Measurements from ENCODE around the gene SPOCK3. TPM values are rescaled to one million over a fixed set of nuclear protein-coding genes. Genes with fewer than 3 reads are reported as not detected.
"Not testable (repeated sequence)": the region's sequence is repeated elsewhere in the genome, so short reads cannot be mapped to it uniquely, and the experiment has no call there.

The SPOCK3 gene
- polyA plus RNA-seq, 3 donors, result 0.31 to 1.9 (median 1.2) TPM

- Histone ChIP-seq H4K20me1 (ENCODE audit: insufficient read depth, low read length) (no peaks in the 10 kb centered on the region), H3K9ac (ENCODE audit: insufficient read depth, low read length, poor library complexity, severe bottlenecking) (no peak overlapping the region), H2AFZ (ENCODE audit: insufficient read depth, low read depth, low read length, poor library complexity, severe bottlenecking) (no peak overlapping the region), H3K27ac (ENCODE audit: low read depth in 1 of 2, low read length in 2 of 2) (no peak overlapping the region), H3K79me2 (ENCODE audit: insufficient read depth, low read length) (no peaks in the 10 kb centered on the region), H3K4me3 (replicated peaks in 1 of 3; ENCODE audit: low read depth in 2 of 3, low read length in 3 of 3) (no peak overlapping the region), H3K36me3 (replicated peaks in 1 of 2; ENCODE audit: control insufficient read depth in 1 of 2, insufficient read depth in 2 of 2, low read length in 2 of 2) (no peaks in the 10 kb centered on the region), H3K4me2 (replicated peaks; ENCODE audit: extremely low read depth, low read length, poor library complexity, severe bottlenecking) (no peak overlapping the region), H3K4me1 (ENCODE audit: control insufficient read depth in 1 of 2, insufficient read depth in 2 of 2, low read length in 2 of 2) (no peaks in the 10 kb centered on the region), H3K27me3 (ENCODE audit: control insufficient read depth in 2 of 2, insufficient read depth in 2 of 2, low read length in 2 of 2) (no peaks in the 10 kb centered on the region), H3K9me3 (replicated peaks in 1 of 2; ENCODE audit: control insufficient read depth in 1 of 2, insufficient read depth in 1 of 2, low read length in 2 of 2) (peaks cover 0 to 10% of the 10 kb centered on the region in 2 donors)
- H3K4me3 Mint-ChIP-seq, result no peak overlapping the region
- TF ChIP-seq CTCF (IDR thresholded peaks at IDR 0.05), result no peak
- no peak overlapping the region for H3K27ac Mint-ChIP-seq
- H3K36me3 Mint-ChIP-seq, result no peaks in the 10 kb centered on the region
- no CpG with 5 or more reads among the region's 2 CpGs for WGBS (ENCODE audit: insufficient coverage)
- no peaks in the 10 kb centered on the region for H3K27me3 Mint-ChIP-seq (ENCODE audit: low read depth in 3 of 3)
- no peak for DNase-seq
- peaks cover 0 to 24% (median 8%) of the 10 kb centered on the region in 7 donors for H3K9me3 Mint-ChIP-seq
- no peaks in the 10 kb centered on the region for H3K4me1 Mint-ChIP-seq
- intact Hi-C loops (cut with micrococcal nuclease), result no loop called here
Measured at GRCh38 chr4:166972071-166972470, 262.2 kb downstream of the SPOCK3 start.

GRCh38 chr4:166968219-166968618, 266.1 kb downstream of the SPOCK3 start:
- H3K36me3 ChIP-seq (replicated peaks in 1 of 2; ENCODE audit: control insufficient read depth in 1 of 2, insufficient read depth in 2 of 2, low read length in 2 of 2); H4K20me1 ChIP-seq (ENCODE audit: insufficient read depth, low read length); H3K4me1 ChIP-seq (ENCODE audit: control insufficient read depth in 1 of 2, insufficient read depth in 2 of 2, low read length in 2 of 2); H3K4me1 Mint-ChIP-seq; H3K4me2 ChIP-seq (replicated peaks; ENCODE audit: extremely low read depth, low read length, poor library complexity, severe bottlenecking); DNase-seq; intact Hi-C loops (cut with micrococcal nuclease); H3K27ac Mint-ChIP-seq; H3K27ac ChIP-seq (ENCODE audit: low read depth in 1 of 2, low read length in 2 of 2); H3K9ac ChIP-seq (ENCODE audit: insufficient read depth, low read length, poor library complexity, severe bottlenecking); H3K27me3 Mint-ChIP-seq (ENCODE audit: low read depth in 3 of 3); H3K36me3 Mint-ChIP-seq; H2AFZ ChIP-seq (ENCODE audit: insufficient read depth, low read depth, low read length, poor library complexity, severe bottlenecking); H3K27me3 ChIP-seq (ENCODE audit: control insufficient read depth in 2 of 2, insufficient read depth in 2 of 2, low read length in 2 of 2); H3K4me3 ChIP-seq (replicated peaks in 1 of 3; ENCODE audit: low read depth in 2 of 3, low read length in 3 of 3); H3K79me2 ChIP-seq (ENCODE audit: insufficient read depth, low read length); H3K4me3 Mint-ChIP-seq: not testable (repeated sequence)
- H3K9me3 Mint-ChIP-seq, result peaks cover 2 to 26% (median 8%) of the 10 kb centered on the region in 7 donors
- WGBS (ENCODE audit: insufficient coverage), result 67% methylated on average over 1 of the region's 1 CpG
- peaks cover 0 to 10% of the 10 kb centered on the region in 2 donors for H3K9me3 ChIP-seq (replicated peaks in 1 of 2; ENCODE audit: control insufficient read depth in 1 of 2, insufficient read depth in 1 of 2, low read length in 2 of 2)

All from CD14-positive monocyte (primary cell).